Tibial nerve (tissue), 4 donors: Measurements from ENCODE around the gene GLA.

Experiments
- EP300 ChIP-seq, 2 donors: sonication (generic); formaldehyde crosslinking; IDR thresholded peaks; one replicate each; pipeline ENCODE4 v1.6.1; 2017; ENCODE audit warnings: antibody characterized with exemption in 2 of 2, mild to moderate bottlenecking in 1 of 2
- TF ChIP-seq, protein P1 (sequence below), 5 experiments: fragments of 200-600 bp in 3 of 5; fragments of 450-650 bp in 2 of 5; sonication (generic) in 3 of 5; IDR thresholded peaks; one replicate each; pipeline ENCODE4 v1.5.1; 2016 to 2019; ENCODE audit warnings: antibody characterized with exemption in 5 of 5, mild to moderate bottlenecking in 3 of 5, moderate library complexity in 2 of 5

DNA sequence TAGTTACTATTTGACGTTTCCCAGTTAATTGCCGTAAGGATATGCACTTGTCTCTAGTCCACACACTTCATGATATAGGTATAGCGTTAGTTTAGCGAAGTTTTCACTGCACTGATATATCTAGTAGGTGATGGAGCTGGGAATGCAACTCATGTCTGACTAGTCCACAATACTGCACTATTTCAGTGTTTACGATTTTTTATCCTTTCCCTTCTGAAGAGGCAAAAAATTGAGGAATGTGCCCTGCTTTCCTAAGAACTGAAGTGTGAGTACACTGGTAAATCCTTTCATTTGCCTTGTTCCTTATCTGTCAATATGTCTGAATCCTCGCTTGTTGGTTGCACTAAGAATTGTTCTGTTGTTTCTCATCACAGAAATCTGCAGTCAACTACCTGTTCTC lies 15.9 kb downstream of the GLA start:
- no peak for TF ChIP-seq EP300 (IDR thresholded peaks at IDR 0.05)
- TF ChIP-seq, protein P1, sequence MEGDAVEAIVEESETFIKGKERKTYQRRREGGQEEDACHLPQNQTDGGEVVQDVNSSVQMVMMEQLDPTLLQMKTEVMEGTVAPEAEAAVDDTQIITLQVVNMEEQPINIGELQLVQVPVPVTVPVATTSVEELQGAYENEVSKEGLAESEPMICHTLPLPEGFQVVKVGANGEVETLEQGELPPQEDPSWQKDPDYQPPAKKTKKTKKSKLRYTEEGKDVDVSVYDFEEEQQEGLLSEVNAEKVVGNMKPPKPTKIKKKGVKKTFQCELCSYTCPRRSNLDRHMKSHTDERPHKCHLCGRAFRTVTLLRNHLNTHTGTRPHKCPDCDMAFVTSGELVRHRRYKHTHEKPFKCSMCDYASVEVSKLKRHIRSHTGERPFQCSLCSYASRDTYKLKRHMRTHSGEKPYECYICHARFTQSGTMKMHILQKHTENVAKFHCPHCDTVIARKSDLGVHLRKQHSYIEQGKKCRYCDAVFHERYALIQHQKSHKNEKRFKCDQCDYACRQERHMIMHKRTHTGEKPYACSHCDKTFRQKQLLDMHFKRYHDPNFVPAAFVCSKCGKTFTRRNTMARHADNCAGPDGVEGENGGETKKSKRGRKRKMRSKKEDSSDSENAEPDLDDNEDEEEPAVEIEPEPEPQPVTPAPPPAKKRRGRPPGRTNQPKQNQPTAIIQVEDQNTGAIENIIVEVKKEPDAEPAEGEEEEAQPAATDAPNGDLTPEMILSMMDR (IDR thresholded peaks at IDR 0.05) = no peak
